GM21528 (cell line): Measurements from ENCODE around the gene DCDC2C.
"Not testable (repeated sequence)": the region's sequence is repeated elsewhere in the genome, so short reads cannot be mapped to it uniquely, and the experiment has no call there.

ENCODE experiments used
- ATAC-seq: cut with Tn5 transposase; IDR thresholded peaks from one replicate; pipeline ENCODE4 v1.9.1; 2021; ENCODE audit warnings: mild to moderate bottlenecking, moderate library complexity; ENCODE audit not compliant: unreplicated experiment, low FRiP score

The DCDC2C gene

GRCh38 chr2:3703236-3703756 lies at the start of gene DCDC2C:
Gene DCDC2C (plus strand): TSS chr2:3703575. CDS start chr2:3703752, 177 bp downstream.
- no peak for ATAC-seq

GRCh38 chr2:3654011-3654410 lies 49.4 kb upstream of the DCDC2C start:
- ATAC-seq: no peak

- ATAC-seq: no peak
Measured at GRCh38 chr2:3654531-3655225, 48.7 kb upstream of the DCDC2C start.

- no peak for ATAC-seq
Measured at GRCh38 chr2:3655871-3656761, 47.3 kb upstream of the DCDC2C start.

GRCh38 chr2:3656762-3657721 lies 46.3 kb upstream of the DCDC2C start:
- ATAC-seq: no peak

GRCh38 chr2:3657881-3658280 lies 45.5 kb upstream of the DCDC2C start, which contains the start of gene ALLC:
Gene ALLC (plus strand): TSS chr2:3658200. CDS start chr2:3671158, 12,958 bp downstream.
- ATAC-seq: no peak

GRCh38 chr2:3659447-3660432 lies 43.6 kb upstream of the DCDC2C start:
- ATAC-seq: no peak

GRCh38 chr2:3660640-3661039 lies 42.7 kb upstream of the DCDC2C start:
- not testable (repeated sequence) for ATAC-seq

GRCh38 chr2:3661149-3661660 lies 42.2 kb upstream of the DCDC2C start:
- no peak for ATAC-seq

- no peak for ATAC-seq
Measured at GRCh38 chr2:3662239-3662638, 41.1 kb upstream of the DCDC2C start.

- ATAC-seq: no peak
Measured at GRCh38 chr2:3664118-3664517, 39.3 kb upstream of the DCDC2C start.

GRCh38 chr2:3664925-3665324 lies 38.5 kb upstream of the DCDC2C start:
- ATAC-seq: no peak

GRCh38 chr2:3665886-3666612 lies 37.3 kb upstream of the DCDC2C start:
- ATAC-seq: no peak

- no peak for ATAC-seq
Measured at GRCh38 chr2:3666613-3666975, 36.8 kb upstream of the DCDC2C start.

GRCh38 chr2:3667151-3667631 lies 36.2 kb upstream of the DCDC2C start:
- no peak for ATAC-seq

GRCh38 chr2:3669656-3670055 lies 33.7 kb upstream of the DCDC2C start:
- no peak for ATAC-seq

- no peak for ATAC-seq
Measured at GRCh38 chr2:3670376-3670775, 33.0 kb upstream of the DCDC2C start.

GRCh38 chr2:3670941-3671340 lies 32.4 kb upstream of the DCDC2C start:
- ATAC-seq: no peak
